ENCODE measurements around the gene RAB40B.

RAB40B gene

DNA sequence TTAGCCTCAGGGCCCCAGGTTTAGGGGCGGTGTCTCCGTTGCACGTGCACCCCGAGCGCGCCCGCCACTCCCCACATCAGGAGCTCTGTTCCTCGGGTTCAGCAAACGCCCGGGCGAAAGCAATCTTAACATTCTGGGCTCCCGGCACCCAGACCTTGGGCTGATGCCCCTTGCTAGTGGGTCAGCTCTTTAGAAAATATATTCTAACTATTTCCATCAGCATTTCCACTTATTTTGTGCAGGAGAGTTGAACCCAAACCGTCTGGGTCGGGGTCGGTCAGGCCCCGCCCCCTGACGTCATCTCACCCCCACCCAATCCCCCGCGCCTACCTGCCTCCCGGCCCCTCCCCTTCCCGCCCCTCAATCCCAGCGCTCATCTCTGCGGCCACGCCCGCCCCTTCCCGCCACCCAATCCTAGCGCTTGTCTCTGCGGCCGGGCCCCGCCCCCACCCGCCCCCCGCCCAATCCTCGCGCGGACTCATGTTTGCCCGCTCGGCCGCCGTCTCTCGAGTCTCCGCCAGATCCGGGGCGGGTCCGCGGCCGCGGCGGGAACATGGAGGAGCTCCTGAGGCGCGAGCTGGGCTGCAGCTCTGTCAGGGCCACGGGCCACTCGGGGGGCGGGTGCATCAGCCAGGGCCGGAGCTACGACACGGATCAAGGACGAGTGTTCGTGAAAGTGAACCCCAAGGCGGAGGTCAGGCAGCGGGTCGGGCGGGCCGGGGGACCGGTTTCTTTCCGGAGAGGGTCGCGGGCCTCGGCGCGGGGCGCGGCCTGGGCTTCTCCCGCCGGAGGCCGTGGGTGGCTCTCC is 17.9 kb upstream of the RAB40B start, which contains the start of gene FN3KRP (continued):
- TF ChIP-seq, protein P1, sequence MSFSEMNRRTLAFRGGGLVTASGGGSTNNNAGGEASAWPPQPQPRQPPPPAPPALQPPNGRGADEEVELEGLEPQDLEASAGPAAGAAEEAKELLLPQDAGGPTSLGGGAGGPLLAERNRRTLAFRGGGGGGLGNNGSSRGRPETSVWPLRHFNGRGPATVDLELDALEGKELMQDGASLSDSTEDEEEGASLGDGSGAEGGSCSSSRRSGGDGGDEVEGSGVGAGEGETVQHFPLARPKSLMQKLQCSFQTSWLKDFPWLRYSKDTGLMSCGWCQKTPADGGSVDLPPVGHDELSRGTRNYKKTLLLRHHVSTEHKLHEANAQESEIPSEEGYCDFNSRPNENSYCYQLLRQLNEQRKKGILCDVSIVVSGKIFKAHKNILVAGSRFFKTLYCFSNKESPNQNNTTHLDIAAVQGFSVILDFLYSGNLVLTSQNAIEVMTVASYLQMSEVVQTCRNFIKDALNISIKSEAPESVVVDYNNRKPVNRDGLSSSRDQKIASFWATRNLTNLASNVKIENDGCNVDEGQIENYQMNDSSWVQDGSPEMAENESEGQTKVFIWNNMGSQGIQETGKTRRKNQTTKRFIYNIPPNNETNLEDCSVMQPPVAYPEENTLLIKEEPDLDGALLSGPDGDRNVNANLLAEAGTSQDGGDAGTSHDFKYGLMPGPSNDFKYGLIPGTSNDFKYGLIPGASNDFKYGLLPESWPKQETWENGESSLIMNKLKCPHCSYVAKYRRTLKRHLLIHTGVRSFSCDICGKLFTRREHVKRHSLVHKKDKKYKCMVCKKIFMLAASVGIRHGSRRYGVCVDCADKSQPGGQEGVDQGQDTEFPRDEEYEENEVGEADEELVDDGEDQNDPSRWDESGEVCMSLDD (tag by site-specific recombination; IDR thresholded peaks at IDR 0.05) = peak; percentile 18; the same call in 1 of the 2 replicates
- TF ChIP-seq ZNF221 (tag by site-specific recombination; IDR thresholded peaks at IDR 0.05; ENCODE audit: borderline replicate concordance) (no peak), ZNF521 (tag by site-specific recombination; IDR thresholded peaks at IDR 0.05) (no peak), ZNF600 (tag by site-specific recombination; IDR thresholded peaks at IDR 0.05) (no peak), ZEB2 (tag by site-specific recombination; IDR thresholded peaks at IDR 0.05) (0 out of 2 replicates have a peak, but pooled peaks have one; percentile 24), ZBTB8A (tag by site-specific recombination; IDR thresholded peaks at IDR 0.05) (0 out of 2 replicates have a peak, but pooled peaks have one; percentile 25), KLF1 (tag by site-specific recombination; IDR thresholded peaks at IDR 0.05) (0 out of 2 replicates have a peak, but pooled peaks have one; percentile 19), ZNF140 (tag by site-specific recombination; IDR thresholded peaks at IDR 0.05) (no peak), KLF7 (tag by site-specific recombination; IDR thresholded peaks at IDR 0.05; ENCODE audit: borderline replicate concordance) (0 out of 2 replicates have a peak, but pooled peaks have one; percentile 30), ZNF610 (tag by site-specific recombination; IDR thresholded peaks at IDR 0.05; ENCODE audit: borderline replicate concordance) (0 out of 2 replicates have a peak, but pooled peaks have one; percentile 20), SP2 (tag by site-specific recombination; IDR thresholded peaks at IDR 0.05) (peak; percentile 82), YY1 (tag by site-specific recombination; IDR thresholded peaks at IDR 0.05) (peak; percentile 70; the same call in 1 of the 2 replicates), ZNF311 (tag by site-specific recombination; IDR thresholded peaks at IDR 0.05; ENCODE audit: borderline replicate concordance) (no peak), BCL11A (tag by site-specific recombination; IDR thresholded peaks at IDR 0.05; ENCODE audit: low read depth) (no peak), ZNF394 (tag by site-specific recombination; IDR thresholded peaks at IDR 0.05; ENCODE audit: borderline replicate concordance) (peak; percentile 35; the same call in 1 of the 2 replicates)
- TF ChIP-seq, protein P2, sequence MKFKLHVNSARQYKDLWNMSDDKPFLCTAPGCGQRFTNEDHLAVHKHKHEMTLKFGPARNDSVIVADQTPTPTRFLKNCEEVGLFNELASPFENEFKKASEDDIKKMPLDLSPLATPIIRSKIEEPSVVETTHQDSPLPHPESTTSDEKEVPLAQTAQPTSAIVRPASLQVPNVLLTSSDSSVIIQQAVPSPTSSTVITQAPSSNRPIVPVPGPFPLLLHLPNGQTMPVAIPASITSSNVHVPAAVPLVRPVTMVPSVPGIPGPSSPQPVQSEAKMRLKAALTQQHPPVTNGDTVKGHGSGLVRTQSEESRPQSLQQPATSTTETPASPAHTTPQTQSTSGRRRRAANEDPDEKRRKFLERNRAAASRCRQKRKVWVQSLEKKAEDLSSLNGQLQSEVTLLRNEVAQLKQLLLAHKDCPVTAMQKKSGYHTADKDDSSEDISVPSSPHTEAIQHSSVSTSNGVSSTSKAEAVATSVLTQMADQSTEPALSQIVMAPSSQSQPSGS (tag by site-specific recombination; IDR thresholded peaks at IDR 0.05; ENCODE audit: low read depth) = peak; percentile 89
- TF ChIP-seq, protein P3, sequence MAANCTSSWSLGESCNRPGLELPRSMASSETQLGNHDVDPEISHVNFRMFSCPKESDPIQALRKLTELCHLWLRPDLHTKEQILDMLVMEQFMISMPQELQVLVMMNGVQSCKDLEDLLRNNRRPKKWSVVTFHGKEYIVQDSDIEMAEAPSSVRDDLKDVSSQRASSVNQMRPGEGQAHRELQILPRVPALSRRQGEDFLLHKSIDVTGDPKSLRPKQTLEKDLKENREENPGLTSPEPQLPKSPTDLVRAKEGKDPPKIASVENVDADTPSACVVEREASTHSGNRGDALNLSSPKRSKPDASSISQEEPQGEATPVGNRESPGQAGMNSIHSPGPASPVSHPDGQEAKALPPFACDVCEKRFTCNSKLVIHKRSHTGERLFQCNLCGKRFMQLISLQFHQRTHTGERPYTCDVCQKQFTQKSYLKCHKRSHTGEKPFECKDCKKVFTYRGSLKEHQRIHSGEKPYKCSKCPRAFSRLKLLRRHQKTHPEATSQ (tag by site-specific recombination; IDR thresholded peaks at IDR 0.05) = 0 out of 2 replicates have a peak, but pooled peaks have one; percentile 20
- TF ChIP-seq, protein P4, sequence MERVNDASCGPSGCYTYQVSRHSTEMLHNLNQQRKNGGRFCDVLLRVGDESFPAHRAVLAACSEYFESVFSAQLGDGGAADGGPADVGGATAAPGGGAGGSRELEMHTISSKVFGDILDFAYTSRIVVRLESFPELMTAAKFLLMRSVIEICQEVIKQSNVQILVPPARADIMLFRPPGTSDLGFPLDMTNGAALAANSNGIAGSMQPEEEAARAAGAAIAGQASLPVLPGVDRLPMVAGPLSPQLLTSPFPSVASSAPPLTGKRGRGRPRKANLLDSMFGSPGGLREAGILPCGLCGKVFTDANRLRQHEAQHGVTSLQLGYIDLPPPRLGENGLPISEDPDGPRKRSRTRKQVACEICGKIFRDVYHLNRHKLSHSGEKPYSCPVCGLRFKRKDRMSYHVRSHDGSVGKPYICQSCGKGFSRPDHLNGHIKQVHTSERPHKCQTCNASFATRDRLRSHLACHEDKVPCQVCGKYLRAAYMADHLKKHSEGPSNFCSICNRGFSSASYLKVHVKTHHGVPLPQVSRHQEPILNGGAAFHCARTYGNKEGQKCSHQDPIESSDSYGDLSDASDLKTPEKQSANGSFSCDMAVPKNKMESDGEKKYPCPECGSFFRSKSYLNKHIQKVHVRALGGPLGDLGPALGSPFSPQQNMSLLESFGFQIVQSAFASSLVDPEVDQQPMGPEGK (tag by site-specific recombination; IDR thresholded peaks at IDR 0.05) = 0 out of 2 replicates have a peak, but pooled peaks have one; percentile 34
- TF ChIP-seq, protein P5, sequence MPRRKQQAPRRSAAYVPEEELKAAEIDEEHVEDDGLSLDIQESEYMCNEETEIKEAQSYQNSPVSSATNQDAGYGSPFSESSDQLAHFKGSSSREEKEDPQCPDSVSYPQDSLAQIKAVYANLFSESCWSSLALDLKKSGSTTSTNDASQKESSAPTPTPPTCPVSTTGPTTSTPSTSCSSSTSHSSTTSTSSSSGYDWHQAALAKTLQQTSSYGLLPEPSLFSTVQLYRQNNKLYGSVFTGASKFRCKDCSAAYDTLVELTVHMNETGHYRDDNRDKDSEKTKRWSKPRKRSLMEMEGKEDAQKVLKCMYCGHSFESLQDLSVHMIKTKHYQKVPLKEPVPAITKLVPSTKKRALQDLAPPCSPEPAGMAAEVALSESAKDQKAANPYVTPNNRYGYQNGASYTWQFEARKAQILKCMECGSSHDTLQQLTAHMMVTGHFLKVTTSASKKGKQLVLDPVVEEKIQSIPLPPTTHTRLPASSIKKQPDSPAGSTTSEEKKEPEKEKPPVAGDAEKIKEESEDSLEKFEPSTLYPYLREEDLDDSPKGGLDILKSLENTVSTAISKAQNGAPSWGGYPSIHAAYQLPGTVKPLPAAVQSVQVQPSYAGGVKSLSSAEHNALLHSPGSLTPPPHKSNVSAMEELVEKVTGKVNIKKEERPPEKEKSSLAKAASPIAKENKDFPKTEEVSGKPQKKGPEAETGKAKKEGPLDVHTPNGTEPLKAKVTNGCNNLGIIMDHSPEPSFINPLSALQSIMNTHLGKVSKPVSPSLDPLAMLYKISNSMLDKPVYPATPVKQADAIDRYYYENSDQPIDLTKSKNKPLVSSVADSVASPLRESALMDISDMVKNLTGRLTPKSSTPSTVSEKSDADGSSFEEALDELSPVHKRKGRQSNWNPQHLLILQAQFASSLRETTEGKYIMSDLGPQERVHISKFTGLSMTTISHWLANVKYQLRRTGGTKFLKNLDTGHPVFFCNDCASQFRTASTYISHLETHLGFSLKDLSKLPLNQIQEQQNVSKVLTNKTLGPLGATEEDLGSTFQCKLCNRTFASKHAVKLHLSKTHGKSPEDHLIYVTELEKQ (tag by site-specific recombination; IDR thresholded peaks at IDR 0.05; ENCODE audit: borderline replicate concordance) = no peak
- TF ChIP-seq, protein P6, sequence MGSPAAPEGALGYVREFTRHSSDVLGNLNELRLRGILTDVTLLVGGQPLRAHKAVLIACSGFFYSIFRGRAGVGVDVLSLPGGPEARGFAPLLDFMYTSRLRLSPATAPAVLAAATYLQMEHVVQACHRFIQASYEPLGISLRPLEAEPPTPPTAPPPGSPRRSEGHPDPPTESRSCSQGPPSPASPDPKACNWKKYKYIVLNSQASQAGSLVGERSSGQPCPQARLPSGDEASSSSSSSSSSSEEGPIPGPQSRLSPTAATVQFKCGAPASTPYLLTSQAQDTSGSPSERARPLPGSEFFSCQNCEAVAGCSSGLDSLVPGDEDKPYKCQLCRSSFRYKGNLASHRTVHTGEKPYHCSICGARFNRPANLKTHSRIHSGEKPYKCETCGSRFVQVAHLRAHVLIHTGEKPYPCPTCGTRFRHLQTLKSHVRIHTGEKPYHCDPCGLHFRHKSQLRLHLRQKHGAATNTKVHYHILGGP (tag by site-specific recombination; IDR thresholded peaks at IDR 0.05) = no peak
- TF ChIP-seq, protein P7, sequence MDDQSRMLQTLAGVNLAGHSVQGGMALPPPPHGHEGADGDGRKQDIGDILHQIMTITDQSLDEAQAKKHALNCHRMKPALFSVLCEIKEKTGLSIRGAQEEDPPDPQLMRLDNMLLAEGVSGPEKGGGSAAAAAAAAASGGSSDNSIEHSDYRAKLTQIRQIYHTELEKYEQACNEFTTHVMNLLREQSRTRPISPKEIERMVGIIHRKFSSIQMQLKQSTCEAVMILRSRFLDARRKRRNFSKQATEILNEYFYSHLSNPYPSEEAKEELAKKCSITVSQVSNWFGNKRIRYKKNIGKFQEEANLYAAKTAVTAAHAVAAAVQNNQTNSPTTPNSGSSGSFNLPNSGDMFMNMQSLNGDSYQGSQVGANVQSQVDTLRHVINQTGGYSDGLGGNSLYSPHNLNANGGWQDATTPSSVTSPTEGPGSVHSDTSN (CRISPR knock-in tag; IDR thresholded peaks at IDR 0.05) = peak; percentile 52; the same call in 1 of the 2 replicates
